A673 (cell line): ENCODE results near the gene FYCO1. TPM values are rescaled to one million over a fixed set of nuclear protein-coding genes. Genes with fewer than 3 reads are reported as not detected.
"Not testable (repeated sequence)": the region's sequence is repeated elsewhere in the genome, so short reads cannot be mapped to it uniquely, and the experiment has no call there.

Source experiments
- Bru-seq: library from RNA; stranded (reverse); fragments of 400-500 nt; gene quantifications from one replicate; lab custom pipeline; 2021; lab: Mats Ljungman, UMichigan
- BruChase-seq, 2 experiments: library from RNA; stranded (reverse); fragments of 400-500 nt; gene quantifications; one replicate each; lab custom pipeline; 2021; lab: Mats Ljungman, UMichigan
- BruUV-seq: library from RNA; stranded (reverse); fragments of 400-500 nt; replicated peaks from 2 replicates; lab custom pipeline; 2021; lab: Mats Ljungman, UMichigan
- CTCF ChIA-PET: fragments of 300-600 bp; sonication (Branson Sonifier 250); formaldehyde crosslinking; loops from one replicate; lab custom pipeline; 2022; ENCODE audit warnings: antibody characterized with exemption; lab: Charles Lee
- POLR2A ChIA-PET: fragments of 300-600 bp; sonication (Branson Sonifier 250); formaldehyde crosslinking; loops from one replicate; lab custom pipeline; 2022; ENCODE audit warnings: antibody characterized with exemption; ENCODE audit not compliant: low non-redundant PET; lab: Charles Lee
- DNase-seq: peaks from one replicate; pipeline ENCODE4 v3.0.0-alpha.2; 2015; ENCODE audit warnings: low spot score
- H3K27ac ChIP-seq: fragments of 200-600 bp; sonication (generic); 2 replicates; pipeline ENCODE4 v1.5.1; 2016; ENCODE audit warnings: mixed run types, low read depth, mild to moderate bottlenecking, mixed read lengths, antibody characterized with exemption, low read length; ENCODE audit not compliant: poor library complexity, severe bottlenecking
- H3K27me3 ChIP-seq: fragments of 200-600 bp; sonication (generic); replicated peaks from 2 replicates; pipeline ENCODE4 v1.6.1; 2017; ENCODE audit warnings: mixed run types, low read depth, mild to moderate bottlenecking, mixed read lengths, antibody characterized with exemption, low read length; ENCODE audit not compliant: insufficient read depth, poor library complexity
- H3K36me3 ChIP-seq: fragments of 200-600 bp; sonication (generic); 2 replicates; pipeline ENCODE4 v1.6.1; 2016; ENCODE audit warnings: mixed run types, mild to moderate bottlenecking, mixed read lengths, antibody characterized with exemption, low read length; ENCODE audit not compliant: insufficient read depth, poor library complexity, severe bottlenecking
- H3K4me1 ChIP-seq: fragments of 200-600 bp; sonication (generic); 2 replicates; pipeline ENCODE4 v1.6.1; 2017; ENCODE audit warnings: mixed run types, mild to moderate bottlenecking, mixed read lengths, antibody characterized with exemption, low read length; ENCODE audit not compliant: insufficient read depth, poor library complexity, severe bottlenecking
- H3K4me3 ChIP-seq: fragments of 200-600 bp; sonication (generic); 2 replicates; pipeline ENCODE4 v1.5.1; 2016; ENCODE audit warnings: low read depth, mixed run types, mild to moderate bottlenecking, mixed read lengths, low read length; ENCODE audit not compliant: poor library complexity, severe bottlenecking
- H3K9me3 ChIP-seq: fragments of 200-600 bp; sonication (generic); 2 replicates; pipeline ENCODE4 v1.6.1; 2016; ENCODE audit warnings: mixed run types, low read depth, mild to moderate bottlenecking, mixed read lengths, antibody characterized with exemption, low read length; ENCODE audit not compliant: poor library complexity, severe bottlenecking
- CTCF ChIP-seq: fragments of 300-800, 200-600 bp; sonication (generic); conservative IDR thresholded peaks from 2 replicates; pipeline ENCODE4 v1.5.1; 2017; ENCODE audit warnings: low read depth, mild to moderate bottlenecking, antibody characterized with exemption, low read length, moderate library complexity, mixed read lengths
- EZH2 ChIP-seq: fragments of 200-600 bp; sonication (generic); IDR thresholded peaks from 2 replicates; pipeline ENCODE4 v1.6.1; 2017; ENCODE audit warnings: borderline replicate concordance, low read depth, mild to moderate bottlenecking, mixed read lengths, antibody characterized with exemption, low read length; ENCODE audit not compliant: poor library complexity, severe bottlenecking
- intact Hi-C: fragments of 100-400 bp; cut with micrococcal nuclease; formaldehyde crosslinking; loops from one replicate; pipeline ENCODE4 v1.10.0; 2022; ENCODE audit not compliant: unreplicated experiment
- long read RNA-seq: library from polyadenylated mRNA; stranded (forward); transcript quantifications from one replicate; pipeline ENCODE4 v2.0.0, GENCODE V29; 2022
- total RNA-seq: library from RNA; stranded (reverse); gene quantifications from 2 replicates; pipeline ENCODE4 v1.2.3, GENCODE V29; 2021

The FYCO1 gene
- total RNA-seq (7.4 and 7.9 TPM in 2 replicates), Bru-seq, nascent RNA (percentile 58 among the genes with signal in this experiment), BruChase-seq, experiment 1, labeled RNA remaining after a 2-hour chase (percentile 55 among the genes with signal in this experiment), BruChase-seq, experiment 2, labeled RNA remaining after a 6-hour chase (percentile 57 among the genes with signal in this experiment)
- long read RNA-seq, partial matches to known transcripts = 1 of 1 reads
- long read RNA-seq, other reads (novel, unspliced or antisense) = 0 of 1 reads

GRCh38 chr3:45995236-45996192, at the start of gene FYCO1:
FYCO1 (minus strand) TSS chr3:45995824; CDS start chr3:45984910, 10,914 bp downstream.
- Histone ChIP-seq H3K27me3 (no peaks in the 10 kb centered on the region), H3K4me3 (peak within 1 kb of the TSS; percentile 66), H3K36me3 (no peaks in the 10 kb centered on the region), H3K4me1 (no peaks in the 10 kb centered on the region), H3K27ac (peak within 1 kb of the TSS; percentile 66), H3K9me3 (no peaks in the 10 kb centered on the region)
- TF ChIP-seq EZH2 = no peak
- no peak for TF ChIP-seq CTCF
- CTCF ChIA-PET = no interaction called here
- DNase-seq = peak; percentile 86
- BruUV-seq = TSS peak; percentile 67
- intact Hi-C loops = no loop called here
- POLR2A ChIA-PET = no interaction called here

- Histone ChIP-seq H3K27me3 (no peaks in the 10 kb centered on the region), H3K9me3 (no peaks in the 10 kb centered on the region), H3K27ac (no peak overlapping the region), H3K4me3 (no peak overlapping the region), H3K4me1 (no peaks in the 10 kb centered on the region), H3K36me3 (no peaks in the 10 kb centered on the region)
- no peak for DNase-seq
- intact Hi-C loops = no loop called here
- no TSS peak for BruUV-seq
- ChIA-PET CTCF (no interaction called here), POLR2A (no interaction called here)
- TF ChIP-seq CTCF (no peak), EZH2 (no peak)
These were observed 43.3 kb upstream of the FYCO1 start for GRCh38 chr3:46038916-46039315.

- CTCF ChIA-PET = not testable (repeated sequence)
These were observed 42.4 kb upstream of the FYCO1 start for GRCh38 chr3:46038071-46038470.

More at GRCh38 chr3:46038071-46038470, 42.4 kb upstream of the FYCO1 start:
- H3K4me3 ChIP-seq, H3K36me3 ChIP-seq, H3K27ac ChIP-seq, H3K9me3 ChIP-seq, intact Hi-C loops, H3K27me3 ChIP-seq, H3K4me1 ChIP-seq, BruUV-seq, POLR2A ChIA-PET, DNase-seq: not testable (repeated sequence)
